NCI-H1436 (cell line): ENCODE results near the gene PRAMEF20.
"Not testable (repeated sequence)": the region's sequence is repeated elsewhere in the genome, so short reads cannot be mapped to it uniquely, and the experiment has no call there.

Experiments
- DNase-seq: peaks from one replicate; lab custom pipeline; 2025; lab: John Stamatoyannopoulos, UW

Gene PRAMEF20

DNA sequence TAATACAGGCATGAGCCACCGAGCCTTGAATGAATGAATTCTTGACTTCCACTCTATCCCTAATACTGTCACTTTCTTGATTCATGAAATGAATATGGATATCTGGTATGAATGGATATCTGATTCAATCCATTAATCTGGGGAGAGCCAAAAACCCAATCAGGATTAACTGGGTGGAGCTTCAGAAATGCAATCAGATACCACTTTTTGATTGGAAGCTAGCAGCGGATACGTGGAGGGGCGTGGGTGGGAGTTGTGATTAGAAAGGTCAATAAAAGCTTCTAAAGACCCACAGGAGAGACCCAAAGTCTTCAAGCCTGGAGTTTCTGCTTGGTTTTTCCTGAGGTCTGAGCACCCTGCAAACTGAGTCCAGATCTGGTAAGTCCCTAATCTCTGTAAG, at the start of gene PRAMEF20:
Gene PRAMEF20 (plus strand): TSS at position 301 of the 400 bp plus-strand sequence. CDS start 5,905 bp downstream, outside the sequence.
- DNase-seq = not testable (repeated sequence)

DNA sequence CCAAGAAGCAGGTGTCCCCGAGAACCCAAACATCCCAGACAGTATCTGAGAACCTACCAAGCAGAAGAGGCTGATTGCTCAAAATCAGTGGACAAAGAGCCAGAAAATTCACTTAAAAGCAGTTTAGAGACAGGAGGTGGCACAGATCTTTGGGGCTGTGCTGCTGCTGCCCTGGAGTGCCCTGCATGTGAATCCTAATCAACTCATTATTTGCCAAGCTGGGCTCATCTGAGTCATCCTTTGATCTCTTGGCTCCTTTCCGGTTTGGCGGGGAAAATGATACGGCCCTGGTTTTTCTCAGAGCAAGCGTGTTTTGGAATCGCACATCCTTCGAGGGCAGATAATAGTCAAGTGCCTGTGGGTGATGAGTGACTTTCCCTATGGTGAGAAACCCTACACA, 47.9 kb upstream of the PRAMEF20 start:
- not testable (repeated sequence) for DNase-seq

GRCh38 chr1:13364928-13365327, 45.3 kb upstream of the PRAMEF20 start:
- not testable (repeated sequence) for DNase-seq

GRCh38 chr1:13366536-13366935, 43.7 kb upstream of the PRAMEF20 start:
- not testable (repeated sequence) for DNase-seq

GRCh38 chr1:13368544-13368943, 41.7 kb upstream of the PRAMEF20 start:
- DNase-seq = not testable (repeated sequence)

GRCh38 chr1:13378983-13379382, 31.3 kb upstream of the PRAMEF20 start:
- not testable (repeated sequence) for DNase-seq

DNA sequence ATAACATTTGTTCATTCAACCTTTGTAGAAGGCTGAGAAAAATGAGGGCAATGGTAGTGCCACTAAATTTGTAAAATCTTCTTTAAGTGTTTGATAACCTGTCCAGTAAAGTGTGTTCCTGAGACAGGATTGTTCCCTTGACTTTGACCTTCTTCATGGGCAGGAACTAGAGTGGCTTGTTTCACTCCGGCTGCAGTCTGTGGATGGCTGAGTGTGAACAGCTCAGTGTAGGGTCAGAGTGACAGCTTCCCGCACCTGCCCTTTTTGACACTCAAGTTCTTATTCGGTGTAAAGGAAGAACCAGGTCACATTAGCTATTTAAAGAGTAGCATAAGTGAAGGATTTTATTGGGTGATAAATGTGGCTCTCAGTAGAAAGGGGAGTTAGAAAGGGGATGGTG, 29.9 kb upstream of the PRAMEF20 start:
- DNase-seq = not testable (repeated sequence)

DNA sequence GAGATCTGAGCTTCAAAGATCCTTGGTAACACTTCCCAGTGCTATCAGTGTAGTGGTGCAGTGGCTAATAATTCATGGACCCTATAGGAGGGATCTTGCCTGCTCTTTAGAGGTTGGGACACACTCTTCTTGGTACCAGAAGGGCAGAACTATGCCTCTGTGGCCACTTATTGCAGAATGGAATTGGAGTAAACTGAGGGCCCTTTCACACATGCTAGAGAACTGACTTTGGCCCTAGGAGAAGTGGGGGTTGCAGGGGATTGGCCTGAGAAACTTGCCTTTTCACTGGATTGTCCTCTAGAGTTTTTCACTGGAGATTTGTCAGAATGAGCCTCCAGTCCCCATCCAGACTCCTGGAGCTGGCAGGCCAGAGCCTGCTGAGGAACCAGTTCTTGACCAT, 20.9 kb upstream of the PRAMEF20 start, which contains the start of gene PRAMEF17:
Gene PRAMEF17 (plus strand): TSS at position 301 of the 400 bp plus-strand sequence. CDS start 26 bp downstream, at position 327.
- not testable (repeated sequence) for DNase-seq

DNA sequence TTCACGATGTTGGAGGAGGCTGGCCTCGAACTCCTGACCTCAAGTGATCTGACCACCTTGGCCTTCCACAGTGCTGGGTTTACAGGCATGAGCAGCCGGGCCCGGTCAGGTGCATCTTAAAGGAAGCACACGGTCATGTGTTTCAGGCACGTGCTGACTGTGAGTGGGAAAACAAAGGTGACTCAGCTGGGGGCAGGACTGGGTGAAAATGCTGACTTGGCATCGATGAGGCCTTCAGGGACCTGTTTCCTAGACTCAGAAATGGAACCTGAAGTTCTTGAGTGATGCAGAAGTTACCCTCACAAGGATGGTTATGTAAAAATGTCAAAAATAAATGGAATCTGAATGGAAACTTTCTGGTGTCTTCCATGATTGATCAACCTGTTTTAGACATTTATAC, 17.2 kb upstream of the PRAMEF20 start:
- DNase-seq = not testable (repeated sequence)

DNA sequence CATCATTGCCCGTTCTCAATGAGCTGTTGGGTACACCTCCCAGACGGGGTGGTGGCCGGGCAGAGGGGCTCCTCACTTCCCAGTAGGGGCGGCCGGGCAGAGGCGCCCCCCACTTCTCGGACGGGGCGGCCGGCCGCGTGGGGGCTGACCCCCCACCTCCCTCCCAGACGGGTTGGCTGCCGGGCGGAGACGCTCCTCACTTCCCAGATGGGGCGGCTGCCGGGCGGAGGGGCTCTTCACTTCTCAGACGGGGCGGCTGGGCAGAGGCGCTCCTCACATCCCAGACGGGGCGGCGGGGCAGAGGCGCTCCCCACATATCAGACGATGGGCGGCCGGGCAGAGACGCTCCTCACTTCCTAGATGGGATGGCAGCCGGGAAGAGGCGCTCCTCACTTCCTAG, 15.5 kb upstream of the PRAMEF20 start:
- not testable (repeated sequence) for DNase-seq

GRCh38 chr1:13395311-13395710, 14.9 kb upstream of the PRAMEF20 start:
- not testable (repeated sequence) for DNase-seq

DNA sequence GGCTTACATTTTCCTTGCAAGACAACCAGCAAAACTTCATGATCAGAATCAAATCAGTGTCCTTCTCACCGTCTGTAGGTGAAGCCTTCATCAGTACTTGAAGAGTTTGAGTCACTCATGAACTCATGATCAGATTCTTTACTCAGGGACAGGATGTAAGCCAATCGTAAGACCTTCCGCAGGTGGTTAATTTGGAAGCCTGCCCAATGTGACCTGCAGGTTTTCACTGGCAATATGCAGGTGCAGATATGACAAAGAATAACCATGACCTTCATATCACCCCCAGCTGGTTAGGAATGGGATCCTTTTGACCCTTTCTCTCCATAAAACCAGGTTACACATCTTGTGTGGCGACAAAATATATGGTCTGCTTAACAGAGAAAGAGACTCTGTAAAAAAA, 2.4 kb upstream of the PRAMEF20 start:
- DNase-seq = no peak

DNA sequence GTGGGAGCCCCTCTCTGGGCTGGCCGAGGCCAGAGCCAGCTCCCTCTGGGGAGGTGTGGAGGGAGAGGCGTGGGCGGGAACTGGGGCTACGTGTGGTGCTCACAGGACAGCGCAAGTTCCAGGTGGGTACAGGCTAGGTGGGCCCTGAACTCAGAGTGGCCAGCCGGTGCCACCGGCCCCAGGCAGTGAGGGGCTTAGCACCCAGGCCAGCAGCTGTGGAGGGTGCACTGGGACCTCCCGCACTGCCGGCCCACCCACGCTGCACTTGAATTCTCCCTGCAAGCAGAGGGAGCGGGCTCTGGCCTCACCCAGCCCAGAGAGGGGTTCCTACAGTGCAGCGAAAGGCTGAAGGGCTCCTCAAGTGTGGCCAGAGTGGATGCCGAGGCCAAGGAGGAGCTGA, 20.2 kb downstream of the PRAMEF20 start:
- no peak for DNase-seq

GRCh38 chr1:13432251-13432650, 22.0 kb downstream of the PRAMEF20 start:
- no peak for DNase-seq

- DNase-seq = not testable (repeated sequence)
Measured at GRCh38 chr1:13433694-13434358, 23.6 kb downstream of the PRAMEF20 start.

DNA sequence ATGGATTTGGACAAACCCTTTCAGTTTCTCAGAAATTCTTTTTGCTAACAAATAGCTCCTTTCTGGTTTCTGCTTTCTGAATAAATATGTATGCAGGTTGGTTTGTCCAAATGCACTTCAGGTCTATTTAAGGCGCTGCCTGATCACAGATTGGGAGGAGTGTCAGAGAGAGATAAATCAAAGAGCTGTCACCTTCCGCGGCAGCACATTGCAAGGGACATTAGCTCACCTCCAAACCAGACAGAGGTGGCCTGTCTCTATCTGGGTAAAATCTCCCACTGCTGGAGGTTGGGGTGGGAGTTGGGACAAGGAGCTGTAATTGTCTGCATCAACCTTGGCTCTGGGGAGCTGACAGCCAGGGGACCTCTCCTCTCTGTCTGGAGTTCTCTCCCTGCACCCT, 25.2 kb downstream of the PRAMEF20 start:
- no peak for DNase-seq

DNA sequence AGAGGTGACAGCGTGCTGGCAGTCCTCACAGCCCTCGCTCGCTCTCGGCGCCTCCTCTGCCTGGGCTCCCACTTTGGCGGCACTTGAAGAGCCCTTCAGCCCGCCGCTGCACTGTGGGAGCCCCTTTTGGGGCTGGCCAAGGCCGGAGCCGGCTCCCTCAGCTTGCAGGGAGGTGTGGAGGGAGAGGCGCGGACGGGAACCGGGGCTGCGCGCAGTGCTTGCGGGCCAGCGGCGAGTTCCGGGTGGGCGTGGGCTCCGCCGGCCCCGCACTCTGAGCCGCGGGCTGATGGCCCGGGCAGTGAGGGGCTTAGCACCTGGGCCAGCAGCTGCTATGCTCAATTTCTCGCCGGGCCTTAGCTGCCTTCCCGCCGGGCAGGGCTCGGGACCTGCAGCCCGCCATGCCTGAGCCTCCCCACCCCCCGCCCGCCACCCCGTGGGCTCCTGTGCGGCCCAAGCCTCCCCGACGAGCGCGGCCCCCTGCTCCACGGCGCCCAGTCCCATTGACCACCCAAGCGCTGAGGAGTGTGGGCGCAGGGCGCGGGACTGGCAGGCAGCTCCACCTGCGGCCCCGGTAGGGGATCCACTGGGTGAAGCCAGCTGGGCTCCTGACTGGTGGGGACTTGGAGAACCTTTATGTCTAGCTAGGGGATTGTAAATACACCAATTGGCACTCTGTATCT, 29.0 kb downstream of the PRAMEF20 start:
- not testable (repeated sequence) for DNase-seq

- DNase-seq = no peak
Measured at GRCh38 chr1:13443335-13443979, 33.2 kb downstream of the PRAMEF20 start.

DNA sequence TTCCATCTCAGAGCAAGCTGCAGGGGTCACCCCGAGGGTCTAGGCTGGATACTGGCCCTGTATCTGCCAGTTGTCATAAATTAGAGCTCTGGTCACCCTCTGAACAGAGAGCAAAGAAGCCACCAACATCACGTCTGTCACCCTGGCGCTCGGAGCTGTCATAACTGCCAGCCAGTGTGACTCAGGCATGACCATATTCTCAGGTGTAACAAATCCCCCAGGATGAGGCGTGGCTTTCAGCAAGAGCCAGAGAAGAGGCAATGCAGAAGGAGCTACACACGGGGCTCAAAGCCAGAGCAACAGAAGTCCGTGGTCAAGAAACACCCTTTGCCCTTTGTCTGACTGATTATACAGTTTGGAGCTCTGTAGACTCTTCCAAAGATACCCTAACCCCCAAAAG, 40.0 kb downstream of the PRAMEF20 start:
- DNase-seq = no peak

DNA sequence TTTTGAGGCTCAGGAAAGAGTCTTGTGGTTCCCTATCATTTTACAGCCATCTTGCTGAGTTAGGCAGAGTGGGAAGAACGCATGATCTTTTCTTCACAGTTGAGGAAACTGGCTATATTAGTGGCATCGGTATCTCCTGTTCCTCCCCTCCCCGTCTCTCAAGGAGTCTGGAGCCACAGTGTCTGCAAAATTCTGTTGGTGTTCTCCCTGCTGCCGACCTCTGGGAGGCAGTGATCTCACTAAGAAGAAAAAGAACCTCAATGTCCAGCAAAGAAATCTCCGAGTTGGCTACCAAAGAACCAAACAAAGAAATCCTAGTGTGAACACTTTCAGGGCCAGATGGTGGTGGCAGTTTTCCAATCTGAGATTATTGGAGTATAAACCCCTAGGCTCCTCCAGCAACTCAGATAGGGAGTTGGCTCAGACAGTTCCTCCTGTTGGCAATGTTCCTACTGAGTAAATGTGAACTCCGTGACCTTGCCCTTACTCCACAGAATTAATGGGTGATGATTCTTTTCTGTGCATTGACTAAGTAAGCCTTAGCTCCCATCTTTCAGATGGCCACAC, 41.2 kb downstream of the PRAMEF20 start:
- no peak for DNase-seq

DNA sequence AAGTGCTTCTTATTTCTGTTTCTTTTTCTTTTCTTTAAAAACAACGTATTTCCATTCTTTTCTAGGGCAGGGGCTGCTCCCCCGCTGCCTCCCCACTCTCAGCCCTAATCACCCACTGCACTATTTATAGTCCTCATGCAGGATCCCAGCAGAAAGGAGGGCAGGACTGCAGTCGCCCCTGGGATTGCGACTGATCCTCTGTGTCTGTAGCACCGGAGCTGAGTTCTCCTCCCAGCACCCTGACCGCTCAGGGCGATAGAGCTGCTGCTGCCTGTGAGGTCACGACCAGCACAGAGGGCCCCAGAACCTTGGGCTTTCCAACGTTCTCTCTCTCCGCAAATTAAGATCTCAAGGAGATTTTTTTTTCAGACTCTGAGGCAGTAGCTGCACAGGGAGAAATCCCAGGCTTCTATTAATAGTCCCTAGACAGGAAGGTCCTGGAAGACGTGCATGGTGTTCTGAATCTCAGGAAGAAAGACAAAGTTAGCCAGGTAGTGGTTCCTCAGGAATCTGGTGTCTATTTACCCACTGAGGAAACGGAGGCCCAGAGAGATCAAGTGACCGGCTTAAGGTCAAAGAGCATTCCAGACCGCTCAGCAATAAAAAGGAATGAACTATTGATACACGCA, 46.8 kb downstream of the PRAMEF20 start:
- no peak for DNase-seq

GRCh38 chr1:13461977-13462376, 51.7 kb downstream of the PRAMEF20 start:
- no peak for DNase-seq
